Neuronal stem cell (in vitro differentiated cells): ENCODE results near the gene SUPT3H.
A peak's percentile ranks its signal among the peaks of the same experiment; 100 is the strongest.
"Not testable (repeated sequence)": the region's sequence is repeated elsewhere in the genome, so short reads cannot be mapped to it uniquely, and the experiment has no call there.

ENCODE experiments used
- DNase-seq: peaks from one replicate; pipeline ENCODE4 v3.0.0-alpha.2; 2013; ENCODE audit warnings: low spot score
- H2AFZ ChIP-seq: one replicate; pipeline ENCODE4 v1.6.1; 2013; ENCODE audit warnings: mild to moderate bottlenecking, low read length, inconsistent platforms
- H2AK5ac ChIP-seq: 2 replicates; pipeline ENCODE4 v1.6.1; 2013; ENCODE audit warnings: low read depth, mild to moderate bottlenecking, inconsistent platforms, low read length, moderate library complexity, mixed read lengths
- H2BK120ac ChIP-seq: 2 replicates; pipeline ENCODE4 v1.6.1; 2013; ENCODE audit warnings: low read depth, mild to moderate bottlenecking, inconsistent platforms, low read length, moderate library complexity, mixed read lengths
- H2BK12ac ChIP-seq: one replicate; pipeline ENCODE4 v1.6.1; 2013; ENCODE audit warnings: low read length, inconsistent platforms
- H2BK15ac ChIP-seq: 2 replicates; pipeline ENCODE4 v1.6.1; 2013; ENCODE audit warnings: mild to moderate bottlenecking, low read length, inconsistent platforms, mixed read lengths
- H2BK5ac ChIP-seq: one replicate; pipeline ENCODE4 v1.6.1; 2013; ENCODE audit warnings: inconsistent platforms, mild to moderate bottlenecking, low read length, moderate library complexity
- H3K14ac ChIP-seq: one replicate; pipeline ENCODE4 v1.6.1; 2013; ENCODE audit warnings: low read length, inconsistent platforms
- H3K18ac ChIP-seq: 2 replicates; pipeline ENCODE4 v1.6.1; 2013; ENCODE audit warnings: low read length, inconsistent platforms
- H3K23ac ChIP-seq: 2 replicates; pipeline ENCODE4 v1.6.1; 2013; ENCODE audit warnings: low read depth, mild to moderate bottlenecking, mixed read lengths, low read length, inconsistent platforms; ENCODE audit not compliant: poor library complexity
- H3K27ac ChIP-seq: replicated peaks from 3 replicates; pipeline ENCODE4 v1.5.1; 2013; ENCODE audit warnings: low read length, inconsistent platforms
- H3K27me3 ChIP-seq, 3 experiments: 2 replicates each; pipeline ENCODE4 v1.6.1; 2013; ENCODE audit warnings: low read length in 3 of 3, mild to moderate bottlenecking in 2 of 3, inconsistent platforms in 1 of 3, low read depth in 1 of 3, mixed read lengths in 1 of 3, moderate library complexity in 1 of 3; ENCODE audit not compliant: control insufficient read depth in 3 of 3, insufficient read depth in 3 of 3
- H3K36me3 ChIP-seq, 2 donors: replicated peaks in 1 of 2; 2 replicates each; pipeline ENCODE4 v1.6.1; 2013; ENCODE audit warnings: low read length in 2 of 2; ENCODE audit not compliant: control insufficient read depth in 2 of 2, insufficient read depth in 2 of 2
- H3K4ac ChIP-seq: 2 replicates; pipeline ENCODE4 v1.6.1; 2013; ENCODE audit warnings: inconsistent platforms, mild to moderate bottlenecking, low read length, moderate library complexity
- H3K4me1 ChIP-seq, 2 donors: 1 replicate in 1 of 2; 2 replicates in 1 of 2; pipeline ENCODE4 v1.6.1; 2013; ENCODE audit warnings: low read length in 2 of 2, low read depth in 1 of 2; ENCODE audit not compliant: control insufficient read depth in 2 of 2, insufficient read depth in 1 of 2
- H3K4me2 ChIP-seq: one replicate; pipeline ENCODE4 v1.6.1; 2013; ENCODE audit warnings: mild to moderate bottlenecking, low read length, inconsistent platforms; ENCODE audit not compliant: insufficient read depth, poor library complexity, severe bottlenecking
- H3K4me3 ChIP-seq, 2 donors: 2 replicates each; pipeline ENCODE4 v1.5.1; 2013; ENCODE audit warnings: low read length in 2 of 2, mild to moderate bottlenecking in 2 of 2, inconsistent platforms in 1 of 2, moderate library complexity in 1 of 2
- H3K79me1 ChIP-seq: one replicate; pipeline ENCODE4 v1.6.1; 2013; ENCODE audit warnings: low read depth, mild to moderate bottlenecking, inconsistent platforms, low read length, moderate library complexity
- H3K9ac ChIP-seq: one replicate; pipeline ENCODE4 v1.6.1; 2013; ENCODE audit warnings: mild to moderate bottlenecking, low read depth, low read length, inconsistent platforms; ENCODE audit not compliant: poor library complexity
- H3K9me3 ChIP-seq, 2 donors: replicated peaks in 1 of 2; 2 replicates each; pipeline versions ENCODE3 to v1.6.1; 2013; ENCODE audit warnings: low read length in 2 of 2, mild to moderate bottlenecking in 2 of 2, inconsistent platforms in 1 of 2, low read depth in 1 of 2, mixed read lengths in 1 of 2, moderate library complexity in 1 of 2; ENCODE audit not compliant: control insufficient read depth in 2 of 2, insufficient read depth in 1 of 2
- H4K8ac ChIP-seq: one replicate; pipeline ENCODE4 v1.6.1; 2013; ENCODE audit warnings: low read depth, mild to moderate bottlenecking, inconsistent platforms, low read length, moderate library complexity
- H4K91ac ChIP-seq: one replicate; pipeline ENCODE4 v1.6.1; 2013; ENCODE audit warnings: low read length, low read depth, mild to moderate bottlenecking, inconsistent platforms; ENCODE audit not compliant: poor library complexity
- WGBS, 2 donors: extraction: QIAGEN DNeasy Blood & Tissue Kit; methylation state at CpG; one replicate each; pipeline ENCODE4 v1.1.7; 2013; ENCODE audit warnings: missing lambda C conversion rate in 2 of 2, mixed read lengths in 1 of 2; ENCODE audit not compliant: insufficient read length in 2 of 2, insufficient replicate concordance in 1 of 2; ENCODE audit errors: extremely low coverage in 2 of 2; 5-methylcytosine and 5-hydroxymethylcytosine counted together

SUPT3H gene

DNA sequence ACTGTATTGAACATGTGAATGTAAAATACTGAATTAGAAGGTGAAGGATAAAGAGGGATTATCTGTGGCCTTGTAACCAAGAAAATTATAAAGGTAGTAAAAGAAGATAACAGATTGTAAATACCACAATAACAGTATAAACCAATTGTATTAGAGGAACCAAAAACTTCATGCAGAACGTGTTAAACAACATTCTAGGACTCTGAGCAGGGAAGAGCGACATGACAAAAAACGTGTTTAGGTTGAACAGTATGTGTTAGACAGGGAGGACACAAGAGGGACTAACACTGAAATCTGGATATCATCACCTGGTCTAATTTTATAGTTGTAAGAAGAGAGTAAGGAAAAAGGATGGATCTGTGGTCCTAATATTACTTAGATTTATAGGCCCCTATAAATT is 308.6 kb downstream of the SUPT3H start:
- no peak overlapping the region for H2BK5ac ChIP-seq
- no peak for DNase-seq

DNA sequence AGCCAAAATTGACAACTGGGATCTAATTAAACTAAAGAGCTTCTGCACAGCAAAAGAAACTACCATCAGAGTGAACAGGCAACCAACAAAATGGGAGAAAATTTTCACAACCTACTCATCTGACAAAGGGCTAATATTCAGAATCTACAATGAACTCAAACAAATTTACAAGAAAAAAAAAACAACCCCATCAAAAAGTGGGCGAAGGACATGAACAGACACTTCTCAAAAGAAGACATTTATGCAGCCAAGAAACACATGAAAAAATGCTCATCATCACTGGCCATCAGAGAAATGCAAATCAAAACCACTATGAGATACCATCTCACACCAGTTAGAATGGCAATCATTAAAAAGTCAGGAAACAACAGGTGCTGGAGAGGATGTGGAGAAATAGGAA is 310.3 kb downstream of the SUPT3H start:
- H3K4ac ChIP-seq, H3K36me3 ChIP-seq, H3K4me2 ChIP-seq, H3K4me3 ChIP-seq, H3K14ac ChIP-seq, H3K9me3 ChIP-seq, H4K91ac ChIP-seq, H3K9ac ChIP-seq, H3K18ac ChIP-seq, H2BK15ac ChIP-seq, H3K23ac ChIP-seq, H2BK120ac ChIP-seq, H4K8ac ChIP-seq, H3K27ac ChIP-seq, H3K79me1 ChIP-seq, H2BK5ac ChIP-seq, H2BK12ac ChIP-seq, DNase-seq, H3K27me3 ChIP-seq, H2AK5ac ChIP-seq, H3K4me1 ChIP-seq, H2AFZ ChIP-seq: not testable (repeated sequence)
- no CpG with 5 or more reads among the region's 1 CpG for WGBS, 2 donors

More for the DNA sequence above, 308.6 kb downstream of the SUPT3H start:
- Histone ChIP-seq H4K8ac (no peak overlapping the region), H3K36me3 (no peaks in the 10 kb centered on the region), H3K14ac (no peak overlapping the region), H3K4me3 (no peak overlapping the region), H4K91ac (no peak overlapping the region), H2AK5ac (no peak overlapping the region), H2BK15ac (no peak overlapping the region), H2AFZ (no peak overlapping the region), H3K27ac (no peak overlapping the region), H3K4ac (no peak overlapping the region), H3K27me3 (no peaks in the 10 kb centered on the region), H2BK120ac (no peak overlapping the region), H3K9ac (no peak overlapping the region), H3K23ac (no peak overlapping the region), H3K79me1 (no peaks in the 10 kb centered on the region), H3K4me1 (no peaks in the 10 kb centered on the region), H3K9me3 (no peaks in the 10 kb centered on the region), H2BK12ac (no peak overlapping the region), H3K18ac (no peak overlapping the region), H3K4me2 (no peak overlapping the region)
- no CpG with 5 or more reads among the region's 3 CpGs for WGBS, 2 donors

DNA sequence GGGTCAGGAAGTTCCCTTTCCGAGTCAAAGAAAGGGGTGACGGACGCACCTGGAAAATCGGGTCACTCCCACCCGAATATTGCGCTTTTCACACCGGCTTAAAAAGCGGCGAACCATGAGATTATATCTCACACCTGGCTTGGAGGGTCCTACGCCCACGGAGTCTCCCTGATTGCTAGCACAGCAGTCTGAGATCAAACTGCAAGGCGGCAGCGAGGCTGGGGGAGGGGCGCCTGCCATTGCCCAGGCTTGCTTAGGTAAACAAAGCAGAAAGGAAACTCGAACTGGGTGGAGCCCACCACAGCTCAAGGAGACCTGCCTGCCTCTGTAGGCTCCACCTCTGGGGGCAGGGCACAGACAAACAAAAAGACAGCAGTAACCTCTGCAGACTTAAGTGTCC is 315.1 kb downstream of the SUPT3H start:
- DNase-seq, H2BK15ac ChIP-seq: not testable (repeated sequence)

DNA sequence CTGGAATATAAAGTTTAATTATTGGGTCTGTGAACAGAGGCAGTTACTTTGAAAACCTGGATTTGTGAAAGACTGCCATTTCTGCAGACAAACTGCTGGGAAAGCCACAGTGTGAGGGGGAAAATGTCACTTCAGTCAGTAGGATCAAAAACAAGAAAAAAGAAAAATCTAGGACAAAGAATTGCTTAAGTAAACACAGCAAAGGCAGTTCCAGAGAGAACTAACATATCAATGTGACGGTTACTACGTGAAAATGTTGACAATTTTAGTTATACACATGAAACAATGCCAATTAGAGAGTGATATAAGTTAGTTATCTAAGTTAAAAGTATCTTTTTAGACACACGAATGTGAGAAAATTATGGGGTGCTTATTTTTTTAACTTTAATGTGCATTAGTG is 320.0 kb downstream of the SUPT3H start:
- no peak overlapping the region for H4K8ac ChIP-seq
- H2BK15ac ChIP-seq: no peak overlapping the region
- peaks cover 0 to 19% of the 10 kb centered on the region in 2 donors for H3K9me3 ChIP-seq
- H3K4me3 ChIP-seq: no peak overlapping the region
- no peak overlapping the region for H3K27ac ChIP-seq
- H3K27me3 ChIP-seq: no peaks in the 10 kb centered on the region
- DNase-seq: no peak
- H4K91ac ChIP-seq: no peak overlapping the region
- H3K36me3 ChIP-seq: no peaks in the 10 kb centered on the region
- no peak overlapping the region for H2BK5ac ChIP-seq
- no peak overlapping the region for H2BK12ac ChIP-seq
- H3K18ac ChIP-seq: no peak overlapping the region
- H3K4me2 ChIP-seq: no peak overlapping the region
- WGBS, 2 donors: no CpG with 5 or more reads among the region's 3 CpGs
- no peak overlapping the region for H3K4ac ChIP-seq
- H2AFZ ChIP-seq: peak overlapping the region; percentile 66
- H2AK5ac ChIP-seq: no peak overlapping the region
- no peak overlapping the region for H3K23ac ChIP-seq
- H3K9ac ChIP-seq: no peak overlapping the region
- no peaks in the 10 kb centered on the region for H3K79me1 ChIP-seq
- H3K14ac ChIP-seq: no peak overlapping the region
- H2BK120ac ChIP-seq: no peak overlapping the region
- H3K4me1 ChIP-seq: peaks cover 4 to 6% of the 10 kb centered on the region in 2 donors

More for the DNA sequence above, 315.1 kb downstream of the SUPT3H start:
- H2AK5ac ChIP-seq, H3K36me3 ChIP-seq, H3K27ac ChIP-seq, H3K4me1 ChIP-seq, H3K4me2 ChIP-seq, H4K8ac ChIP-seq, H3K23ac ChIP-seq, H3K9ac ChIP-seq, H3K79me1 ChIP-seq, H3K18ac ChIP-seq, H4K91ac ChIP-seq, H2BK5ac ChIP-seq, H2BK120ac ChIP-seq, H3K27me3 ChIP-seq, H3K9me3 ChIP-seq, H2AFZ ChIP-seq, H3K4ac ChIP-seq, H2BK12ac ChIP-seq, H3K14ac ChIP-seq, H3K4me3 ChIP-seq: not testable (repeated sequence)
- WGBS, 2 donors: no CpG with 5 or more reads among the region's 15 CpGs
